Hippocampal formation (tissue), 2 donors: Measurements from ENCODE around the gene ESR1.

ENCODE experiments used
- DNase-seq, 2 donors: peaks; one replicate each; lab custom pipeline; 2025; lab: John Stamatoyannopoulos, UW

ESR1 gene

DNA sequence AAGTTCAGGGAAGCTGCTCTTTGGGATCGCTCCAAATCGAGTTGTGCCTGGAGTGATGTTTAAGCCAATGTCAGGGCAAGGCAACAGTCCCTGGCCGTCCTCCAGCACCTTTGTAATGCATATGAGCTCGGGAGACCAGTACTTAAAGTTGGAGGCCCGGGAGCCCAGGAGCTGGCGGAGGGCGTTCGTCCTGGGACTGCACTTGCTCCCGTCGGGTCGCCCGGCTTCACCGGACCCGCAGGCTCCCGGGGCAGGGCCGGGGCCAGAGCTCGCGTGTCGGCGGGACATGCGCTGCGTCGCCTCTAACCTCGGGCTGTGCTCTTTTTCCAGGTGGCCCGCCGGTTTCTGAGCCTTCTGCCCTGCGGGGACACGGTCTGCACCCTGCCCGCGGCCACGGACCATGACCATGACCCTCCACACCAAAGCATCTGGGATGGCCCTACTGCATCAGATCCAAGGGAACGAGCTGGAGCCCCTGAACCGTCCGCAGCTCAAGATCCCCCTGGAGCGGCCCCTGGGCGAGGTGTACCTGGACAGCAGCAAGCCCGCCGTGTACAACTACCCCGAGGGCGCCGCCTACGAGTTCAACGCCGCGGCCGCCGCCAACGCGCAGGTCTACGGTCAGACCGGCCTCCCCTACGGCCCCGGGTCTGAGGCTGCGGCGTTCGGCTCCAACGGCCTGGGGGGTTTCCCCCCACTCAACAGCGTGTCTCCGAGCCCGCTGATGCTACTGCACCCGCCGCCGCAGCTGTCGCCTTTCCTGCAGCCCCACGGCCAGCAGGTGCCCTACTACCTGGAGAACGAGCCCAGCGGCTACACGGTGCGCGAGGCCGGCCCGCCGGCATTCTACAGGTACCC lies at the start of gene ESR1:
Gene ESR1, plus strand, starts transcription at position 170 of the 858 bp plus-strand sequence. Its CDS starts 231 bp downstream, at position 401.
- DNase-seq, result no peak

DNA sequence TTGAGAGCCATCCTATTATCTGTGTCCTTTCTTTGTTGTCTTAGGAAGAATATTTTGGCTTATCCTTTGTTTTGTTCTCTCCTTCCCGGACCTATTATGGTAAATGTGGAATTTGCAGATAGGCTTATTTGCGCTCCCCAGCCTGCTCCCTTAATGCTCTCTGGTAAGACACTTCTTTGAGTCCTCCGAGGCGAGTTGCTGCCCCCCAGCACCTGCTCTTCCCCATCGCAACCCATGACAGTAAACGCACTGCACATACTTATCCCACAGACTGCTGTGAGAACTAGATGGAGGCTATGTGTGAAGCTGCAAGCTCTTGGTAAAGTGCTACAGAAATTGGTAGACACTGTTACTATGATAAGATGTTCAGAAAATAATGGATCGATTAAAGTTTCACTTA lies 47.0 kb upstream of the ESR1 start:
- no peak for DNase-seq

DNA sequence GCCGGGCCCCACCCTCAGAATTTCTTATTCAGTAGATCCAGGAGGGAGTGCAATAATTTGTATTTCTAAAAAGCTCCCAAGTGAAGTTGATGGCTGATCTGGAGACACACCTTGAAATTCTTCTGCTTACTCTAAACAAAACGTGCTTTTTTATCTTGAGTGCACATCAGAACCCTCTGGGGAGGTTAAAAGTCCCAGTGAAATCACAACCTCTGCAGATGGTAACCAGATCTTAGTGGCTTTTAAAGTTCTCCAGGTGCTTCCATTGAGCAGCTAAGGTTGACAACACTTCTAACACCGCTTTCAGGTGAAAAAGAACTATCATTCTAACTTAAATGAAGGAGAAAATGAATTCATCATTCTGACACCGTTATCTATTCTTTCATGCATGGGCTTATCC lies 45.6 kb upstream of the ESR1 start:
- no peak for DNase-seq

DNA sequence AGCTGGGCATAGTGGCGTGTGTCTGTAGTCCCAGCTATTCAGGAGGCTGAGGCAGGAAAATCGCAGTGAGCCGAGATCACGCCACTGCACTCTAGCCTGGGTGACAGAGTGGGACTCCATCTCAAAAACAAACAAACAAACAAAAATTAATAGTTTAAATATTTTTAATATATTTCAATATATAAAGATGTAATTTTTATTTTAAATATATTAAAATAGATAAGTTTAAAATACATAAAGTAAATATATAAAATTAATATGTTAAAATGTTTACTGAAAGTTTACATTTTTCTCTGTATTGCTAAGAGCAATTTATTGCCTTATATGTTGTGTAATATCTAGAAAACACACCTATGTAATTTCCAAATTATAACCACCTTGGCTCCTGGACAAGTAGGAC lies 44.7 kb upstream of the ESR1 start:
- no peak for DNase-seq

DNA sequence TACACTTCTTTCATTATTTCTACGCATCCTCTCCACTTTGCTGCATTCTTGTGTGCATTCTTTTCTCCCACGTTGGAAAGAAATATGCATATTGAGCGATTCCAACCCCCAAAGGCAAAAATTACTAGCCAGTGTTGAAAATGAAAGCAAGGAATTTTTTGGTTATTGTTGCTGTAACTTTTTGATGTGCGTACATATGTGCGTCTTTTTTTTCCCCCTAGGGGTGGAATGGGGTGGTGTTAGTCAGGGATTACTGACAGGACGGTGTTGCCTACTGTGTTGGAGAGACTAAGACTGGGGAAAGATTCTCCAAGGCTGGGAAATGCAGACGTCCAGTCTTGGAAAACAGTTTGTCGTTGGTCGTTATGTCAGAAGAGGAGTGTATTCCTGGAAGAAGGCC lies 44.2 kb upstream of the ESR1 start:
- no peak for DNase-seq

DNA sequence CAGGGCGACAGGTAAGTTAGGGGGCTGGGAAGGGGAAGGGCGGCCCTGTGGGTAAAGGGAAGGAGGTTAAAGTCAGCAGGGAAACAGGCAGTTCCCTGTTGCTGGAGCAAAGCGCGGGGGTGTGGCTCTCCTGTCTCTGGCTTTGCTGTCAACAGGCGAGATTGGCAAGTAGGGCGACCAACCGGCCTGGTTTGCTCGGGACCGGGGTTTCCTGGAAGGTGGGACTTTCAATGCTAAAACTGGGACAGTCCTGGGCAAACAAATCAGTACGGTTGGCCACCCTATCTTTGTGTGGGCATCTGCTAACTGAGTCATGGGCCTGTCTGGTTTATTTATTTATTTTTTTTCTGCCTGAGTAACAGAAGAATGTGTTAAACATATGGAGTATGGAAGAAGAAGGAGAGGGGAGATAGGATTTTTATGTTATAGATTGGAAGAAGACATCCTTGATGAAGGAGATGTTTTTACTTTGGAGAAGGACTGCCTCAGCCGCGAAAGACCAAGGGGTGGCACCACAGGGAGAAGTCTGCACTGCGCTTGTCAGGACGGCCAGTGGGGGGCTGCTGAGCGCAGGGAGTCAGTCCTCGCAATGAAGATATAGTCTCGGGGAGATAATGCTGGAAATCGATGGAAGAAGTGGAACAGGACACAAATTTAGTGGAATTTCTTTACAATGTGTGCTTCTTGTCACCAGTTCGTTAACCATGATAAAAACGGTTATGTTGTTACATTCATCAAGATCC lies 43.4 kb upstream of the ESR1 start:
- peak; percentile 38 to 59 for DNase-seq

DNA sequence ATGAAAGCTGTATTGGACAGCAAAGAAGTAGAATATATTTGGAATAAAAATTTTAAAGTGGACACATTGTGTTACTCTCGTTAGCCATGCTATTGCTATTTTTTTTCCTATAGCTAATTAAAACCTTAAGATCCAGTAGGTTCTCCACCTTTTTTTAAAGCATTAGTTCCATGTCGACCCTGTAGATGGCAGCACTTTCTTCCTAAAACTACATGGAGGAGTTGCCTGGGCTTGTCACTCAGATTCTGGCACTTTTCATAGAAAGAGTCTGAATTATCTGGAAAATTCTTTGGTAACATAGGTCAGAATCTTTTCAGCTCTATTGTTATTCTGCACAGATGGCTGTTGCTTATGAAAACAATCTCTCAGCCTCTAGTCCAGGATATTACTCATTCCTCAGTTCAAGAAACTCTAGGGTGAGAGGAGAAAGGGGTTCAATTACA lies 42.0 kb upstream of the ESR1 start:
- peak; percentile 5 to 66 for DNase-seq

DNA sequence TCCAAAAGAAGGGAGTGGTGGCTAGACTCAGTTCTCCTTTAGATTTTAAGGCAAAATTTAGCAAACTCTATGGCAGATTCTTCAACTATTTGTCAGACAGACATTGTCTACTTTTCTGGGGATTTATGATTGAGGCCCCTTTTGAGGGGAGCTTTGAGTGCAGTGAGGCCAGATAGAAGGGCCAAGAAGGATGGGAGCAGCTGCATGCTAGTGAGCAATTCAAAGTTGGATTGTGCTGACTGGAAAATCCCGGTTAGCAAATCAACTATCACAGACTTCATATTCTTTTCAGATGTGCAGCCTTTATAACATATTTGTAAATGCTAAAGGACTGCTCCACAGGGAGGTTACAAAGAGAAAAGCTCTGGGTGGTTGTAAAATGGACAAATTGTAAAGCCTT lies 35.0 kb upstream of the ESR1 start:
- no peak for DNase-seq

DNA sequence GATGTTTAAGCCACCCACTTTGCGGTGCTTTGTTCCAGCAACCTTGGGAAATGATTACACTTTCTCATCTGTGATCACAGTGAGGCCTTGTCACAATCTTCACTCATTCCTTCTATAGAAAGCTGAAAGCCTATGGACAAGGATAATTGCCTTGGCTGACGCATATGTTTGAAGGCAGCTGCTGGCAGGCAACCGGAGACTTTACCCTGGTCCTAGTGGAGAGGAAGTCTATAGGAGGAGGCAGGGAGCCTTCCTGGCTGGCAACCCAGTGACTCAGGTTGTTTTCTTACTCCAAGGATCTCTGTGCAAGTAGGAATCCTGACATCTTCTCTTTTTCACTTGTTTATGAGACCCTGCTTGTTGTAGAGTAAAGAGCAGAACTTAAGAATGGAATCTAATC lies 34.1 kb upstream of the ESR1 start:
- no peak for DNase-seq

DNA sequence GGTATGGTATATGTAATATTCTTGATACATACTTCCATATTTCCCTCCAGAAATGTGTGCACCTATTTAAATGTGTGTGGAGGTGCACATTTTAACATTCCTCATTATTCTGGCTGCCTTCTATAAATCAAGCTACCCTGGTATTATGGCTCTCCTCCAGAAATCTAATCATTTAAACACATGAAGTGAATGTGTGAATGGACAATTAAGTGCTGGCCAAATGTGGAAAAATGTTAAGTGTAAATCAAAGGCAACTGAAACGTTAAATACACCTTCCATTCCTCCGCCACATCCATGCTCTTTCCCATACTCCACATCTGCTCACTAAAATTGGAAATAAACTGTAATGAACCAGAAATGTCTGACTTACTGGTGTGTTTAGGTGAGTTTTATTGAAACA lies 24.9 kb upstream of the ESR1 start:
- DNase-seq, result no peak

DNA sequence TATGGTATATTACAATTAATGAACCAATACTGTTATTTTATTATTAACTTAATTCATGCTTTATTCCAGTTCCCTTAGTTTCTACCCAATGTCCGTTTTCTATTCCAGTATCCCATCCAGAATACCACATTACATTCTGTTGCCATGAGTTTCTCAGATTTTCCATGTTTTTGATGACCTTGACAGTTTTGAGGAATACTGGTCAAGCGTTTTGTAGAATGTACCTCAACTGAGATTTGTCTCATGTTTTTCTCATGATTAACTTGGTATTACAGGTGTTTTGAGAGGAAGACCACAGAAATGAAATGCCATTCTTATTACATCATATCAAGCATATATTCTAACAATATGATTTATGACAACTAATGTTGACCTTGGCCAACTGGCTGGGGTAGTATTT lies 23.8 kb upstream of the ESR1 start:
- no peak for DNase-seq

DNA sequence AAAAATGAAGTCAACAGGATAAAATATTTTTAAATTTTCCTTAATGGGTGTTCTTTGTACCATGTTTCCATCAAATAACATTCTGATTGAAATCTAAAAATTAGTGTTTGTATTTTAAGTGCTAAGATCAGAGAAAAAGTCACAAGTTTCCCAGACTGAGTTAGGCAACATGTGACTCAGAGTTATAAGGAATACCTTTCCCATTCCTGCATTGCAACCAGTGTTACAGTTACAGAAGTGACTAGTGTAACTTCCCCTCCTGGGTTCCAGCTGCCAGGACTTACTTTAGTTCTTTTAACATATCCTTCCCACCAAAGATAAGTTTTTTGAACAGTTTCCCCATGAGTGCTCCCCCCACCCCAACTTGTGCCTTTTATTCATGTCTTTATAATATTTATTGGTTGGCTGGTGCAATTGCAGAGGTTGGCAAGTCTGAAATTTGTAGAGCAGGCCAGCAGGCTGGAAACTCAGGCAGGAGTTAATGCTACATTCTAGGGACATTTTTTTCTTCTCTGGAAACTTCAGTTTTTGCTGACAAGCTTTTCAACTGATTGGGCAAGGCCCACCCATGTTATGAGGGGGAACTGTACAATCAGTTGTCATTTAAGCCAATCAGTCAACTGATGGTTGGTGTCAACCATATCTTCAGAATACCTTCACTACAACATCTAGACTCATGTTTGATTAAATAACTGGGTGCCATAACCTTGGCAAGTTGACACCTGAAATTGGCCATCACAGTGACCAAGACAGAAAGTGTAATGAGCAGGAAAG lies 22.9 kb upstream of the ESR1 start:
- no peak for DNase-seq

DNA sequence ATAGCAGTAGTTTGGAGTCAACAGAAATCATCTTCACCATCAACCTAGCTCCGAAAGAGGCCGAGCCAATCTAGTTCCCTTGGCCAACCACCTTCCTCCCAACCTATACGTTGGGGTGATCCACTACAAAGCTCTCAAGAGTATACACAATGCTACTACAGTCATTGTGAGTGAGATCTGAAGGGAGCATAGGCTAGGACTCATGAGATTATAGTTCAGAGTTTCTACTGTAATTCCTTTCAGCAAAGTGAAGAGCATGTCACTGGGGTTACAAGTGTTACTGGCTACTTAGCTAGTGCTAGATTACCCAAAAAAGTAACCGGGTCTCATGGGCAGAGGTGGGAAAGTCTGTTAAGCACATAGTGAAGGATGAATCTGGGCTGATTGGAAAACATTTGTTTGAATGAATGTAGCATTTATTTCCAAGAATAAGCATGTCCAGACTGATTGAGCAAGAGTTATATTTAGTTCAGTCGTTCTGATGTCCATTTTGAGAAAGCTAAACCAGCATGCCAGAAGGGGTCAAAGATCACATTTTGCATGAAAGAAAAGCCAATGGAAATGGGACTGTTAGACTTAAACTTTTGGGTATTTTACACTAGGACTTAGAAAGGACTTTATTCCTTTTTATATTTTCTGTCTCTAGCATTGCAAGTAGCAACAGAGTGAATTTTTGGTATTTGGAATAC lies 10.5 kb upstream of the ESR1 start:
- DNase-seq, result no peak

DNA sequence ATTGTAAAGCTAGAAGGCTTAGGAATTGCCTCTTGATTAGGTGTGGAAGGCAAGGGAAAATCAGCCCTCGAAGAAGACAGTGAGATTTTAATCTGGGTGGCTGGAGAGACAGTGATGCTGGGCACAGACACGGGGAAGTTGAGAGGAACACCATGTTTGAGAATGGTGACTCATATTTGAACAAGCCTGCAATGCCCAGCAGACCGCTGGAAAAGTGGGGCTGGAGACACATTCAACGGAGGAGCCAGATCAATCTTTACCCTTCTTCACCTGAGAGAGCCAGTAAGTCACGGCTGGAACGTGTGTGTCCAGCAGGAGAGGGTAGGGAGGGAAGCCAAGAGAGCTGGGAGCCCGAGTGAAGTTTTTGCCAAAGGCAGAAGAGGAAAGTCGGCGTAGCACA lies 3.7 kb upstream of the ESR1 start:
- DNase-seq, result no peak

DNA sequence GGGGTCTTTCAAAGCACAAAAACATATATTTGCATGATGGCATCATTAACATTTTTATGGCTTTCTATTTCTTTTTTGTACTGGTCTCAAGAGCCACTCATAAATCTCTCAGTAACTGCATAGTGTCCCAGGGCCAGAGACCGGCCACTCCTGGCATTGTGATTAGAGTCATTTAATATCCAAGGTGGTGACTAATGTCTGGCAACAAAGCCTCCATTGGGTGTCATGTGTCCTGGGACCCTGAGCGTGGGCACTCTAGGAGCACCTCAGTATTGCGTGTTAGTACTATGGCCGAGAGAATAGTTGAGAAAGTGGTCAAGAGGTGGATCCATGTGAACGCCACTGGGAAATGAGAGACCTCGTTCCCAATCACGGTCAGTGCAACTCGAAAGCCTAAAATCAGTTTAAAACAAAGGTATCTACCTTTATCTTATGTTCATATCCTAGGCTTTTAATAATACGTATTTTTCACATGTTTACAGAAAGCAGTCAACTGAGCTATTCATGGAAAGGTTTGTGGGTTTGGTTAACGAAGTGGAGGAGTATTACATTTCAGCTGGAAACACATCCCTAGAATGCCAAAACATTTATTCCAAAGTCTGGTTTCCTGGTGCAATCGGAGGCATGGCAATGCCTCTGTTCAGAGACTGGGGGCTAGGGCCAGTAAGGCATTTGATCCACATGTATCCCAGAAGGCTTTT lies 2.7 kb upstream of the ESR1 start:
- no peak for DNase-seq

DNA sequence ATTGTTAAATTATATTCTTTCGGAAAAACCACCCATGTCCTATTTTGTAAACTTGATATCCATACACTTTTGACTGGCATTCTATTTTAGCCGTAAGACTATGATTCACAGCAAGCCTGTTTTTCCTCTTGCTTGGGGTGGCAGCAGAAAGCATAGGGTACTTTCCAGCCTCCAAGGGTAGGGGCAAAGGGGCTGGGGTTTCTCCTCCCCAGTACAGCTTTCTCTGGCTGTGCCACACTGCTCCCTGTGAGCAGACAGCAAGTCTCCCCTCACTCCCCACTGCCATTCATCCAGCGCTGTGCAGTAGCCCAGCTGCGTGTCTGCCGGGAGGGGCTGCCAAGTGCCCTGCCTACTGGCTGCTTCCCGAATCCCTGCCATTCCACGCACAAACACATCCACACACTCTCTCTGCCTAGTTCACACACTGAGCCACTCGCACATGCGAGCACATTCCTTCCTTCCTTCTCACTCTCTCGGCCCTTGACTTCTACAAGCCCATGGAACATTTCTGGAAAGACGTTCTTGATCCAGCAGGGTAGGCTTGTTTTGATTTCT lies 2.1 kb upstream of the ESR1 start:
- DNase-seq, result no peak

DNA sequence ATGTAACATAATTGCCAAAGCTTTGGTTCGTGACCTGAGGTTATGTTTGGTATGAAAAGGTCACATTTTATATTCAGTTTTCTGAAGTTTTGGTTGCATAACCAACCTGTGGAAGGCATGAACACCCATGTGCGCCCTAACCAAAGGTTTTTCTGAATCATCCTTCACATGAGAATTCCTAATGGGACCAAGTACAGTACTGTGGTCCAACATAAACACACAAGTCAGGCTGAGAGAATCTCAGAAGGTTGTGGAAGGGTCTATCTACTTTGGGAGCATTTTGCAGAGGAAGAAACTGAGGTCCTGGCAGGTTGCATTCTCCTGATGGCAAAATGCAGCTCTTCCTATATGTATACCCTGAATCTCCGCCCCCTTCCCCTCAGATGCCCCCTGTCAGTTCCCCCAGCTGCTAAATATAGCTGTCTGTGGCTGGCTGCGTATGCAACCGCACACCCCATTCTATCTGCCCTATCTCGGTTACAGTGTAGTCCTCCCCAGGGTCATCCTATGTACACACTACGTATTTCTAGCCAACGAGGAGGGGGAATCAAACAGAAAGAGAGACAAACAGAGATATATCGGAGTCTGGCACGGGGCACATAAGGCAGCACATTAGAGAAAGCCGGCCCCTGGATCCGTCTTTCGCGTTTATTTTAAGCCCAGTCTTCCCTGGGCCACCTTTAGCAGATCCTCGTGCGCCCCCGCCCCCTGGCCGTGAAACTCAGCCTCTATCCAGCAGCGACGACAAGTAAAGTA lies 547 bp upstream of the ESR1 start:
- DNase-seq, result no peak

DNA sequence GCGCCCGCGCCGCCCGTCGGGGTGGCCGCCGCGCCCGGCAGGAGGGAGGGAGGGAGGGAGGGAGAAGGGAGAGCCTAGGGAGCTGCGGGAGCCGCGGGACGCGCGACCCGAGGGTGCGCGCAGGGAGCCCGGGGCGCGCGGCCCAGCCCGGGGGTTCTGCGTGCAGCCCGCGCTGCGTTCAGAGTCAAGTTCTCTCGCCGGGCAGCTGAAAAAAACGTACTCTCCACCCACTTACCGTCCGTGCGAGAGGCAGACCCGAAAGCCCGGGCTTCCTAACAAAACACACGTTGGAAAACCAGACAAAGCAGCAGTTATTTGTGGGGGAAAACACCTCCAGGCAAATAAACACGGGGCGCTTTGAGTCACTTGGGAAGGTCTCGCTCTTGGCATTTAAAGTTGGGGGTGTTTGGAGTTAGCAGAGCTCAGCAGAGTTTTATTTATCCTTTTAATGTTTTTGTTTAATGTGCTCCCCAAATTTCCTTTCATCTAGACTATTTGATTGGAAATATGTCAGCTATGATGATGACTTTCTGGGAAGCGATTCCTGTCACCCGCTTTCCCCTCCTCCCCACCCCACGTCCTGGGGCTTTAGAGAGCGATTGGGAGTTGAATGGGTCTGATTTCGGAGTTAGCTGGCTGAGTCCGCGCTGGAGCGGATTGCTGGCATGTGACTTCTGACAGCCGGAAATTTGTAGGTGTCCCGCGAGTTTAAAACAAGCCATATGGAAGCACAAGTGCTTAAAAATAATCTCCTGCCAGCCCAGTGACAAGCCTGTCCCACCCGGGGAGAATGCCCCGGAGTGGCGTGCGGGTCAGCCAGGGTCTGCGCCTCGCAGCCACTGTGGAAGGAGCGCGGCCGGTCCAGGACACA lies 1.1 kb downstream of the ESR1 start:
- DNase-seq, result no peak

DNA sequence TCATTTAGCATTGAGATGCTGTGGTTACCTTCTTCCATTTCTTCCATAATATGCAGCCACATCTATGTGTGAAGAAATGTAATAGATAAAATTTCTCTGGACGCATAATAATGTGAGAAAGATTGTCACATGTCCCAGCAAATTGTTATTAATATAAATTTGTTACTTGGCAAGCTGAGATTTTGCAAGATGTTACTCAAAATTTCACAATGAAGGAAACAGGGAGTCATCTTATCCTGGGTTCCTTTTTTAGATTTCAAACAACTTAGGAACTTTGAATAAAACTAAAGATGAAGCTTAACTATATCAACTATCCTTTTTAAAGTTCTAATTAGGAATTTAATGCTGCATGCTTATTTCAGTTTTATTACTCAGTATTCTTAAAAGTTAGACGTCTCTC lies 3.6 kb downstream of the ESR1 start:
- no peak for DNase-seq
